Stimulated activated naive CD8-positive, alpha-beta T cell treated with anti-CD3 and anti-CD28 coated beads, Interleukin-15, Interleukin-2, amounts not matched to agents 100 ng/mL and 50 ng/mL, for 24 hours (primary cell): ENCODE data around the gene TTLL4.
"Not testable (repeated sequence)": the region's sequence is repeated elsewhere in the genome, so short reads cannot be mapped to it uniquely, and the experiment has no call there.

ENCODE experiments used
- H3K27ac Mint-ChIP-seq: one replicate; pipeline ENCODE4 v1.8.0; 2021; ENCODE audit warnings: mild to moderate bottlenecking, mixed read lengths
- H3K27me3 Mint-ChIP-seq: one replicate; pipeline ENCODE4 v1.8.0; 2021; ENCODE audit warnings: mixed read lengths
- H3K36me3 Mint-ChIP-seq: one replicate; pipeline ENCODE4 v1.8.0; 2021; ENCODE audit warnings: low read depth, mixed read lengths
- H3K4me1 Mint-ChIP-seq: one replicate; pipeline ENCODE4 v1.8.0; 2021; ENCODE audit warnings: low read depth, mixed read lengths
- H3K4me3 Mint-ChIP-seq: one replicate; pipeline ENCODE4 v1.8.0; 2021; ENCODE audit warnings: mild to moderate bottlenecking, mixed read lengths
- H3K9me3 Mint-ChIP-seq: one replicate; pipeline ENCODE4 v1.8.0; 2021; ENCODE audit warnings: mixed read lengths

Gene TTLL4

GRCh38 chr2:218746470-218746795 is 35.8 kb downstream of the TTLL4 start:
- Mint-ChIP-seq H3K4me1 (peaks cover 21% of the 10 kb centered on the region), H3K36me3 (peaks cover 72% of the 10 kb centered on the region), H3K27me3 (no peaks in the 10 kb centered on the region), H3K27ac (no peak overlapping the region), H3K9me3 (no peaks in the 10 kb centered on the region), H3K4me3 (no peak overlapping the region)

GRCh38 chr2:218746960-218747359 is 36.3 kb downstream of the TTLL4 start:
- Mint-ChIP-seq H3K27ac (no peak overlapping the region), H3K36me3 (peaks cover 73% of the 10 kb centered on the region)

GRCh38 chr2:218748741-218749441 is 38.3 kb downstream of the TTLL4 start:
- Mint-ChIP-seq H3K27me3 (no peaks in the 10 kb centered on the region), H3K27ac (no peak overlapping the region), H3K4me1 (peaks cover 14% of the 10 kb centered on the region), H3K4me3 (no peak overlapping the region), H3K36me3 (peaks cover 80% of the 10 kb centered on the region), H3K9me3 (no peaks in the 10 kb centered on the region)

More at GRCh38 chr2:218746960-218747359, 36.3 kb downstream of the TTLL4 start:
- Mint-ChIP-seq H3K9me3 (no peaks in the 10 kb centered on the region), H3K27me3 (no peaks in the 10 kb centered on the region), H3K4me1 (peaks cover 21% of the 10 kb centered on the region), H3K4me3 (no peak overlapping the region)

GRCh38 chr2:218754201-218754600 is 43.6 kb downstream of the TTLL4 start:
- Mint-ChIP-seq H3K27me3 (no peaks in the 10 kb centered on the region), H3K36me3 (peaks cover 69% of the 10 kb centered on the region), H3K4me3 (no peak overlapping the region), H3K9me3 (no peaks in the 10 kb centered on the region), H3K27ac (no peak overlapping the region), H3K4me1 (no peaks in the 10 kb centered on the region)

GRCh38 chr2:218754781-218755180 is 44.1 kb downstream of the TTLL4 start:
- no peaks in the 10 kb centered on the region for H3K27me3 Mint-ChIP-seq
- peaks cover 4% of the 10 kb centered on the region for H3K4me1 Mint-ChIP-seq
- H3K36me3 Mint-ChIP-seq: peaks cover 63% of the 10 kb centered on the region
- H3K4me3 Mint-ChIP-seq: no peak overlapping the region
- no peaks in the 10 kb centered on the region for H3K9me3 Mint-ChIP-seq
- no peak overlapping the region for H3K27ac Mint-ChIP-seq

- no peak overlapping the region for H3K27ac Mint-ChIP-seq
- peaks cover 4% of the 10 kb centered on the region for H3K4me1 Mint-ChIP-seq
- H3K9me3 Mint-ChIP-seq: no peaks in the 10 kb centered on the region
- H3K4me3 Mint-ChIP-seq: no peak overlapping the region
- H3K36me3 Mint-ChIP-seq: peaks cover 59% of the 10 kb centered on the region
- no peaks in the 10 kb centered on the region for H3K27me3 Mint-ChIP-seq
Measured at GRCh38 chr2:218755198-218755566, 44.5 kb downstream of the TTLL4 start.

- H3K9me3 Mint-ChIP-seq: no peaks in the 10 kb centered on the region
Measured at GRCh38 chr2:218755567-218756404, 45.2 kb downstream of the TTLL4 start.

GRCh38 chr2:218756599-218757377 is 46.2 kb downstream of the TTLL4 start:
- no peak overlapping the region for H3K4me3 Mint-ChIP-seq
- H3K4me1 Mint-ChIP-seq: peaks cover 4% of the 10 kb centered on the region
- H3K27me3 Mint-ChIP-seq: no peaks in the 10 kb centered on the region
- H3K9me3 Mint-ChIP-seq: no peaks in the 10 kb centered on the region
- no peak overlapping the region for H3K27ac Mint-ChIP-seq
- peaks cover 49% of the 10 kb centered on the region for H3K36me3 Mint-ChIP-seq

More at GRCh38 chr2:218755567-218756404, 45.2 kb downstream of the TTLL4 start:
- Mint-ChIP-seq H3K4me1 (peaks cover 4% of the 10 kb centered on the region), H3K27me3 (no peaks in the 10 kb centered on the region), H3K36me3 (peaks cover 53% of the 10 kb centered on the region), H3K27ac (no peak overlapping the region), H3K4me3 (no peak overlapping the region)

- no peaks in the 10 kb centered on the region for H3K27me3 Mint-ChIP-seq
- peaks cover 4% of the 10 kb centered on the region for H3K4me1 Mint-ChIP-seq
- no peaks in the 10 kb centered on the region for H3K9me3 Mint-ChIP-seq
- no peak overlapping the region for H3K27ac Mint-ChIP-seq
- H3K4me3 Mint-ChIP-seq: no peak overlapping the region
- peaks cover 4% of the 10 kb centered on the region for H3K36me3 Mint-ChIP-seq
Measured at GRCh38 chr2:218761795-218762194, 51.2 kb downstream of the TTLL4 start.

GRCh38 chr2:218772759-218773158 is 62.1 kb downstream of the TTLL4 start:
- not testable (repeated sequence) for H3K27me3 Mint-ChIP-seq, H3K4me1 Mint-ChIP-seq, H3K27ac Mint-ChIP-seq, H3K4me3 Mint-ChIP-seq
- Mint-ChIP-seq H3K36me3 (peaks cover 22% of the 10 kb centered on the region), H3K9me3 (peaks cover 12% of the 10 kb centered on the region)

- Mint-ChIP-seq H3K9me3 (peaks cover 16% of the 10 kb centered on the region), H3K4me3 (no peak overlapping the region), H3K36me3 (peaks cover 25% of the 10 kb centered on the region), H3K4me1 (no peaks in the 10 kb centered on the region), H3K27me3 (peaks cover 10% of the 10 kb centered on the region), H3K27ac (no peak overlapping the region)
Measured at GRCh38 chr2:218773881-218774280, 63.2 kb downstream of the TTLL4 start.

GRCh38 chr2:218776488-218776887 is 65.9 kb downstream of the TTLL4 start:
- Mint-ChIP-seq H3K36me3 (peaks cover 23% of the 10 kb centered on the region), H3K4me1 (peaks cover 7% of the 10 kb centered on the region), H3K9me3 (peaks cover 19% of the 10 kb centered on the region), H3K27ac (no peak overlapping the region), H3K4me3 (no peak overlapping the region), H3K27me3 (peaks cover 33% of the 10 kb centered on the region)

GRCh38 chr2:218777276-218777990 is 66.8 kb downstream of the TTLL4 start:
- H3K36me3 Mint-ChIP-seq: peaks cover 23% of the 10 kb centered on the region
- peak overlapping the region; percentile 42 for H3K27ac Mint-ChIP-seq
- H3K4me1 Mint-ChIP-seq: peaks cover 7% of the 10 kb centered on the region
- peaks cover 19% of the 10 kb centered on the region for H3K9me3 Mint-ChIP-seq
- H3K27me3 Mint-ChIP-seq: peaks cover 36% of the 10 kb centered on the region
- no peak overlapping the region for H3K4me3 Mint-ChIP-seq

- H3K27ac Mint-ChIP-seq: no peak overlapping the region
- H3K36me3 Mint-ChIP-seq: peaks cover 23% of the 10 kb centered on the region
- H3K9me3 Mint-ChIP-seq: peaks cover 19% of the 10 kb centered on the region
- H3K4me1 Mint-ChIP-seq: peaks cover 7% of the 10 kb centered on the region
- H3K27me3 Mint-ChIP-seq: peaks cover 57% of the 10 kb centered on the region
- H3K4me3 Mint-ChIP-seq: no peak overlapping the region
Measured at GRCh38 chr2:218780046-218780445, 69.4 kb downstream of the TTLL4 start.
